Keratinocyte (primary cell): Measurements from ENCODE around the gene ATAD1. TPM values are rescaled to one million over a fixed set of nuclear protein-coding genes. Genes with fewer than 3 reads are reported as not detected.

ENCODE experiments used
- DNase-seq: peaks from one replicate; pipeline ENCODE4 v3.0.0-alpha.2; 2011; ENCODE audit warnings: low read depth, missing footprints, low spot score
- FAIRE-seq: peaks from 2 replicates; lab custom pipeline; 2011; peaks lifted over from hg19 to GRCh38; lab: Jason Lieb, UNC
- H2AFZ ChIP-seq: 2 replicates; pipeline ENCODE4 v1.6.0; 2012; ENCODE audit warnings: low read length, control low read depth, inconsistent platforms; ENCODE audit not compliant: control insufficient read depth
- H3K27ac ChIP-seq: 2 replicates; pipeline ENCODE4 v1.5.1; 2011; ENCODE audit warnings: low read length; ENCODE audit not compliant: control insufficient read depth, insufficient read depth
- H3K27me3 ChIP-seq: 3 replicates; pipeline ENCODE4 v1.6.0; 2011; ENCODE audit warnings: low read length; ENCODE audit not compliant: control insufficient read depth, insufficient read depth; ENCODE audit errors: extremely low read depth
- H3K36me3 ChIP-seq, 2 experiments: 2 replicates in 1 of 2; 3 replicates in 1 of 2; pipeline ENCODE4 v1.5.1; 2011; ENCODE audit warnings: low read length in 2 of 2, mild to moderate bottlenecking in 1 of 2; ENCODE audit not compliant: control insufficient read depth in 2 of 2, insufficient read depth in 2 of 2; ENCODE audit errors: extremely low read depth in 1 of 2
- H3K4me1 ChIP-seq: 3 replicates; pipeline ENCODE4 v1.5.1; 2011; ENCODE audit warnings: low read length; ENCODE audit not compliant: control insufficient read depth, insufficient read depth; ENCODE audit errors: extremely low read depth
- H3K4me2 ChIP-seq: 3 replicates; pipeline ENCODE4 v1.6.0; 2011; ENCODE audit warnings: low read depth, low read length; ENCODE audit not compliant: control insufficient read depth, insufficient read depth; ENCODE audit errors: extremely low read depth
- H3K4me3 ChIP-seq, 3 experiments: fragments of 200-600 bp in 1 of 3; sonication (generic) in 1 of 3; 2 replicates in 2 of 3; 3 replicates in 1 of 3; pipeline ENCODE4 v1.5.1; 2011 to 2016; ENCODE audit warnings: low read length in 3 of 3, mild to moderate bottlenecking in 3 of 3, control low read depth in 2 of 3, inconsistent platforms in 1 of 3, low read depth in 1 of 3, mixed read lengths in 1 of 3, mixed run types in 1 of 3, moderate library complexity in 1 of 3; ENCODE audit not compliant: control insufficient read depth in 2 of 3, insufficient read depth in 2 of 3; ENCODE audit errors: extremely low read depth in 1 of 3
- H3K79me2 ChIP-seq: 2 replicates; pipeline ENCODE4 v1.6.0; 2012; ENCODE audit warnings: low read length; ENCODE audit not compliant: control insufficient read depth, insufficient read depth
- H3K9ac ChIP-seq: 3 replicates; pipeline ENCODE4 v1.6.0; 2011; ENCODE audit warnings: low read length; ENCODE audit not compliant: control insufficient read depth, insufficient read depth; ENCODE audit errors: extremely low read depth
- H3K9me1 ChIP-seq: 3 replicates; pipeline ENCODE4 v1.6.0; 2011; ENCODE audit warnings: low read length; ENCODE audit not compliant: control insufficient read depth, insufficient read depth; ENCODE audit errors: extremely low read depth
- H3K9me3 ChIP-seq: 2 replicates; pipeline ENCODE4 v1.5.1; 2012; ENCODE audit warnings: low read depth, low read length; ENCODE audit not compliant: control insufficient read depth
- H4K20me1 ChIP-seq: 3 replicates; pipeline ENCODE4 v1.6.0; 2011; ENCODE audit warnings: low read length; ENCODE audit not compliant: control insufficient read depth, insufficient read depth; ENCODE audit errors: extremely low read depth
- EZH2 ChIP-seq: IDR thresholded peaks from one replicate; pipeline ENCODE4 v1.6.1; 2012; ENCODE audit warnings: inconsistent platforms, mild to moderate bottlenecking, low read length, moderate library complexity
- dilution Hi-C: fragments of 300-500 bp; cut with MboI; formaldehyde crosslinking; loops from one replicate; pipeline ENCODE4 v1.7.0; 2020; ENCODE audit warnings: low sequenced_read_pairs; ENCODE audit not compliant: extremely low pct_ligation_motif_present
- polyA plus RNA-seq, 5 experiments: library from polyadenylated mRNA; depleted of rRNA in 3 of 5; stranded (reverse) in 3 of 5; stranded (forward) in 1 of 5; unstranded in 1 of 5; fragments of >200 nt; gene quantifications; 1 replicate in 1 of 5; 2 replicates in 3 of 5; 3 replicates in 1 of 5; pipeline versions ENCODE4 v1.2.1 to v1.2.3, GENCODE V29; 2011 to 2012; ENCODE audit warnings: missing spikeins in 2 of 5, low read depth in 1 of 5, low replicate concordance in 1 of 5
- TF ChIP-seq, protein P1 (sequence below), 3 experiments: IDR thresholded peaks in 1 of 3; conservative IDR thresholded peaks in 1 of 3; optimal IDR thresholded peaks in 1 of 3; 2 replicates in 2 of 3; 3 replicates in 1 of 3; pipeline versions ENCODE3 to v1.5.1; 2011; ENCODE audit warnings: low read length in 3 of 3, mild to moderate bottlenecking in 3 of 3, moderate library complexity in 2 of 3, control low read depth in 1 of 3, inconsistent platforms in 1 of 3; ENCODE audit not compliant: insufficient read depth in 2 of 3; ENCODE audit errors: extremely low read depth in 1 of 3

The ATAD1 gene
- polyA plus RNA-seq, 1 donor (not counting 4 experiments of a cell fraction or from before 2014, with no cell fraction given) = 51.0 TPM

GRCh38 chr10:87794285-87794684 is 23.7 kb downstream of the ATAD1 start:
- dilution Hi-C loops = no loop called here
- H3K4me1 ChIP-seq = no peaks in the 10 kb centered on the region
- H3K4me3 ChIP-seq = no peak overlapping the region
- no peak overlapping the region for H2AFZ ChIP-seq
- no peaks in the 10 kb centered on the region for H3K27me3 ChIP-seq
- no peak overlapping the region for H3K4me2 ChIP-seq
- no peak overlapping the region for H3K9ac ChIP-seq
- peaks cover 26% of the 10 kb centered on the region for H3K79me2 ChIP-seq
- no peaks in the 10 kb centered on the region for H3K9me3 ChIP-seq
- H3K36me3 ChIP-seq = peaks cover 4 to 16% of the 10 kb centered on the region in 2 experiments
- peaks cover 3% of the 10 kb centered on the region for H4K20me1 ChIP-seq
- FAIRE-seq = no peak
- no peak for DNase-seq
- TF ChIP-seq, protein P1, sequence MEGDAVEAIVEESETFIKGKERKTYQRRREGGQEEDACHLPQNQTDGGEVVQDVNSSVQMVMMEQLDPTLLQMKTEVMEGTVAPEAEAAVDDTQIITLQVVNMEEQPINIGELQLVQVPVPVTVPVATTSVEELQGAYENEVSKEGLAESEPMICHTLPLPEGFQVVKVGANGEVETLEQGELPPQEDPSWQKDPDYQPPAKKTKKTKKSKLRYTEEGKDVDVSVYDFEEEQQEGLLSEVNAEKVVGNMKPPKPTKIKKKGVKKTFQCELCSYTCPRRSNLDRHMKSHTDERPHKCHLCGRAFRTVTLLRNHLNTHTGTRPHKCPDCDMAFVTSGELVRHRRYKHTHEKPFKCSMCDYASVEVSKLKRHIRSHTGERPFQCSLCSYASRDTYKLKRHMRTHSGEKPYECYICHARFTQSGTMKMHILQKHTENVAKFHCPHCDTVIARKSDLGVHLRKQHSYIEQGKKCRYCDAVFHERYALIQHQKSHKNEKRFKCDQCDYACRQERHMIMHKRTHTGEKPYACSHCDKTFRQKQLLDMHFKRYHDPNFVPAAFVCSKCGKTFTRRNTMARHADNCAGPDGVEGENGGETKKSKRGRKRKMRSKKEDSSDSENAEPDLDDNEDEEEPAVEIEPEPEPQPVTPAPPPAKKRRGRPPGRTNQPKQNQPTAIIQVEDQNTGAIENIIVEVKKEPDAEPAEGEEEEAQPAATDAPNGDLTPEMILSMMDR (optimal IDR thresholded peaks at IDR 0.05 in 1 of 3, IDR thresholded peaks at IDR 0.05 in 1 of 3, conservative IDR thresholded peaks at IDR 0.05 in 1 of 3; ENCODE audit: extremely low read depth in 1 of 3, insufficient read depth in 2 of 3, low read length in 3 of 3) = no peak
- TF ChIP-seq EZH2 = no peak
- no peaks in the 10 kb centered on the region for H3K9me1 ChIP-seq
- no peak overlapping the region for H3K27ac ChIP-seq

DNA sequence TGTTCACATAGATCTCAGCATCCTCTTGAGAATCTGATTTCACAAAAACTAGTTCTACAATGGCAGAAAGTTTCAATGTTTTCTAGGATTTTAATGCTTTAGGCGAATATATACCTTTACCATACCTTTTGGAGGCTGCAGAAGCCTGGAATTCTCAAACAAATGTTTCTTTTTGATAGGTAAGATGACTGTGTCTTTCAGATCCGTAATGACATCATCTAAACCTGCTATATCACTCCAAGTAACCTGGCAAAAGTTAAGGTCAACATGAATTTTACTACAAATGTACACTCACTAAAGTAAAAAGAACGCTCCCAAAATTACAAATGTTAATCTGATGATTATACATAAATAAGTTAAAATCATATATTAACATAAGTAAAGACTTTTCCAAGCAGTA is 27.8 kb downstream of the ATAD1 start:
- Histone ChIP-seq H3K4me3 (no peak overlapping the region), H3K9me3 (no peaks in the 10 kb centered on the region), H4K20me1 (no peaks in the 10 kb centered on the region), H3K9ac (no peak overlapping the region), H3K27me3 (no peaks in the 10 kb centered on the region), H3K4me2 (no peak overlapping the region), H3K27ac (no peak overlapping the region), H3K79me2 (peaks cover 14% of the 10 kb centered on the region), H3K9me1 (no peaks in the 10 kb centered on the region), H3K4me1 (no peaks in the 10 kb centered on the region), H3K36me3 (peaks cover 5 to 10% of the 10 kb centered on the region in 2 experiments), H2AFZ (no peak overlapping the region)
- dilution Hi-C loops = no loop called here
- no peak for FAIRE-seq
- TF ChIP-seq EZH2 = no peak
- TF ChIP-seq, protein P1 (optimal IDR thresholded peaks at IDR 0.05 in 1 of 3, IDR thresholded peaks at IDR 0.05 in 1 of 3, conservative IDR thresholded peaks at IDR 0.05 in 1 of 3; ENCODE audit: extremely low read depth in 1 of 3, insufficient read depth in 2 of 3, low read length in 3 of 3) = no peak
- DNase-seq = no peak
